VCaP (cell line): ENCODE measurements around the gene MED15.
A peak's percentile ranks its signal among the peaks of the same experiment; 100 is the strongest.

Experiments
- H3K27ac ChIP-seq: fragments of 450-650 bp; 2 replicates; pipeline ENCODE4 v1.5.1; 2017
- TF ChIP-seq, protein P1 (sequence below): fragments of 450-650 bp; conservative IDR thresholded peaks from 2 replicates; pipeline ENCODE4 v1.5.1; 2017; ENCODE audit warnings: mild to moderate bottlenecking, moderate library complexity

The MED15 gene

DNA sequence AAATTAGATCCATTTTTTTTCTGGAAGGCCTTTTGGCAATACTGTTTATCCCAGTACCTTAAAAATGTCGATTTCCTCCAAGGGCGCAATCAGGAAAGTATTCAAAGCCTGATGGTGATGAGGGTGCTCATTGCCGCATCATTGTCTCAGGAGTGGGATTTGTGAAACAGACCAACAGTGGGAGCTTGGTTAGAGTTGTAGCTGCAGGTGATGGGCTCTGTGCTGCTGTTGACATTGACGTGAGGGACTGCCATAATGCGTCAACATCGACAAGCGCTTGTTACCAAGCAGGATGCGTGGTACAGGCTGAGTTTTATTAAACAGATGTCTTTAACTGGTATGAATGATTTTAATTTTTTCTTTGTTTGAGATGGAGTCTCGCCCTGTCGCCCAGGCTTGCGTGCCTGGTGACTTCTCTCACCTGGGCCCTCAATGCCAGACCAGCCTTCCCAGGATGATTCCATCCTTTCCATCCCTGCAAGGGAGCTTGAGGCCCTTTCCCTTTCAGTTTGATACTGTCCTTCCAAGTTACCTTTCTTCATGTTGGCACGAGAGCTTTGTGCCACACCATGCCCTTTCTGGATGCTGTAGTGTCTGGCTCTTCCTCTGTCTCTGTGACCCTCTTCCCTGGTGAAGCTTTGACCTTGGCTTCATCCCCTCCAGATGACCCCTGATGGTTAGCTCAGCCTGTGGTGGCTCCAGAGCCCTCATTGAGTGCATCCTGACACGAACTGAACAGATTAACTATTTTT, 10.6 kb downstream of the MED15 start:
- TF ChIP-seq, protein P1, sequence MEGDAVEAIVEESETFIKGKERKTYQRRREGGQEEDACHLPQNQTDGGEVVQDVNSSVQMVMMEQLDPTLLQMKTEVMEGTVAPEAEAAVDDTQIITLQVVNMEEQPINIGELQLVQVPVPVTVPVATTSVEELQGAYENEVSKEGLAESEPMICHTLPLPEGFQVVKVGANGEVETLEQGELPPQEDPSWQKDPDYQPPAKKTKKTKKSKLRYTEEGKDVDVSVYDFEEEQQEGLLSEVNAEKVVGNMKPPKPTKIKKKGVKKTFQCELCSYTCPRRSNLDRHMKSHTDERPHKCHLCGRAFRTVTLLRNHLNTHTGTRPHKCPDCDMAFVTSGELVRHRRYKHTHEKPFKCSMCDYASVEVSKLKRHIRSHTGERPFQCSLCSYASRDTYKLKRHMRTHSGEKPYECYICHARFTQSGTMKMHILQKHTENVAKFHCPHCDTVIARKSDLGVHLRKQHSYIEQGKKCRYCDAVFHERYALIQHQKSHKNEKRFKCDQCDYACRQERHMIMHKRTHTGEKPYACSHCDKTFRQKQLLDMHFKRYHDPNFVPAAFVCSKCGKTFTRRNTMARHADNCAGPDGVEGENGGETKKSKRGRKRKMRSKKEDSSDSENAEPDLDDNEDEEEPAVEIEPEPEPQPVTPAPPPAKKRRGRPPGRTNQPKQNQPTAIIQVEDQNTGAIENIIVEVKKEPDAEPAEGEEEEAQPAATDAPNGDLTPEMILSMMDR: no peak
- H3K27ac ChIP-seq: no peak overlapping the region

DNA sequence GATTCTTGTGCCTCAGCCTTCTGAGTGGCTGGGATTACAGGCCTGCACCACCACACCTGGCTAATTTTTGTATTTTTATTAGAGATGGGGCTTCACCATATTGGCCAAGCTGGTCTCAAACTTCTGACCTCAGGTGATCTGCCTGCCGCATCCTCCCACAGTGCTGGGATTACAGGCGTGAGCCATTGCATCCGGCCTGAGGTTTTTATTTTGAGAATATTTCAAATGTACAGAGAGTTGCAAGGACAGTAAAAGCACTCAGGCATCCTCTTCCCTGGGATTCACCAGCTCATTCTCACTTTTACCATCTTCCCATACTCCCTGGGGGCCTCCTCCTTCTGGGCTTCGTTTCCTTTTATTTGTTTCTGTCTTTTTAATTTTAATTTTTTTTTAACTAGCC, 12.1 kb downstream of the MED15 start:
- TF ChIP-seq, protein P1: no peak
- H3K27ac ChIP-seq: no peak overlapping the region

DNA sequence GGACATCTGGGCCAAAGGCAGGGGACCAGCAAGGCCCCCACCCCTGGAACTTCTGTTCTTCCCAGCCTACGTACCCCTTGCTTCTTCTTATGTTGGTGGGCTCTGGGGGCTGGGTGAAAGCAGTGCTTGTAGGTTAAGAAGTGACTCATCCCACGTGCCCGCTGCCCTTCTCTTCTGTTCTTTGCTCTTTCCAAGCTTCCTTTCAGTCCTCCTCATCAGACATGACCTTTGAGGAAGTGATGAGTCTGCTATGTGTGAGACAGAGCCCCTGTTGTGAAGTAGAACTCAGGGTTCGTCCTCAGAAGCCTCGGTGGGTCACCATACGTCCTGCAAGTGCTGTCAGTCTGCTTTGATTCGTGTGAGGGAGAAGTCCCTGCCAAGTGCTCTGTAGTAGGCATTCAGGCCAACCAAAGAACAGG, 12.7 kb downstream of the MED15 start:
- H3K27ac ChIP-seq: no peak overlapping the region
- TF ChIP-seq, protein P1: no peak

DNA sequence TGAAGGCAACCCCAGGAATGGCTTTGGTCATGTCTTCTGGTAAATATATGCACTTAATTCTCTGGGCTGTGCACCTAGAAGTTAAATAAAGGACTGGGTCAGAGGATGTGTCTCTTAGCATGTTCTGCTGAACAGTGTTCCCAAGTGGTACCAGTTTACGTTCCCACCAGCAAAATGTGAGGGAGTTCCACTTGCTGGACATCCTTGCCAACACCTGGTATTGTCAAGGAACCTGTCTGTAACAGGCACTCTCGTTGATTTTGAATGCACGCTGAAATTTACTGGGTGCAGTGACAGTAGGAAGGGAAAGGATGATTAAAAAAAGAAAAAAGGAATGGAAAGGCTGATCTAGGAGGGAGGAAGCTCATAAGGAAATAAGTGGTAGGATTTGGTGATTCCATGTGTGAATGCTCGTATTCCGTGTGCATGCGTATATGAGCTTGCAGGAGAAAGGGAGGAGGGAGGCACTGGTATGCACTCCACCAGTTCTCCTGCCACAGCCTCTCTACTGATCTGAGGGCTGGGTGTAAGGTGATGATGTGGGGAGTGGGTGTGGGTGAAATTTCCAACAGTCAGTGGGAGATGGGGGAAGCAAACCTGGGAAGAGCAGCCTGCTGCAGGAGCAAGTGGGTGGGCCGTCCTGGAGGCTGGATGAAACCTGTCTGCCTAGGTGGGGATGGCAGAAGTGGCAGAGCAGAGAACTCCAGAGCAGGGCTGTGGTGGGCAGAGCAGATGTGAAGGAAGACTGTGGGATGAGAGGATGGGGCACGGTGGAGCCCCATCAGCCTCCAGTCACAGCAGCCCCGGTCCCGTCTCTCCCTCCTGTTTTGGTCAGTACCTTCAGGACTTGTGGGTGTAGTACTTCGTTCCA, 15.0 kb downstream of the MED15 start:
- H3K27ac ChIP-seq: peak overlapping the region; percentile 54; the same call in 1 of the 2 replicates
- TF ChIP-seq, protein P1: no peak

DNA sequence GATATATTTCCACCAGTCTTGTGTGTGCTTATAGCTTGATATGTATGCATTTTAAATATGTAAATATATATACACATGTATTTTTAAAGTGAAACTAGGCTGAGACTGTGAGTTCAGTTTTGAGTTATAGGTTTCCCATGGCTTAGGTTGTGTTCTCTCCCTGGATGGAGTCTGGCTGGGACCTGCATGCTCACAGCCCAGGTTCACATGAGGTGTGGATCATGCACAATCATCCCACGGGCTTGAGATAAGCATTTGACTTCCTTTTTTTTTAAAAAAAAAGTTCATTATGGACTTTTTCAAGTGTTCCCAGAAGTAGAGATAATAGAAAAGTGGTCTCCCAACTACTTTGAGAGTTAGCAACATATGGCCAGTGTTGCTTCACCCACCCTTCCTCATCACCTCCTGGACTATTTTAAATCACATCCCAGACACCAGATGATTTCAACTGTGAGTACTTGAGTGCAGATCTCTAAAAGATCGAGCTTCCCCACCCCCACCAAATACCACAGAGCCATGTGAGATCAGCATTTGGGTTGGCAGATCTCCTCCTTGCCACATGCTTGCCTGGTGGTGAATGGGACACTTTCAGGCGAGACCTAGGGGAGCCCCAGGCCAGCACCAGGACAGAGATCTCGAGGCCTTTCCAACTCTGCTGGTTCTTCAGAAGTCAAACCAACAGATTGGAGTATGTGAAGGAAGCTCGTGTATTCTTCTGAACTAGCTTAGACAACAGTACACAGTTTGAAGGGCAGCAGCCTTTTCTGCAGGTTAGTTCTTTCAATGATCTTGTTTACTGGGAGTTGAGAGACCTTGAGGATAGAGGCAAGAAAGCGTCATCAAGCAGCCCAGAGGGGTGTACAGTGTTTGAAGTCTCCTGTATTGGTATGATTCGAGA, 15.9 kb downstream of the MED15 start:
- TF ChIP-seq, protein P1: no peak
- peak overlapping the region; percentile 54 for H3K27ac ChIP-seq

DNA sequence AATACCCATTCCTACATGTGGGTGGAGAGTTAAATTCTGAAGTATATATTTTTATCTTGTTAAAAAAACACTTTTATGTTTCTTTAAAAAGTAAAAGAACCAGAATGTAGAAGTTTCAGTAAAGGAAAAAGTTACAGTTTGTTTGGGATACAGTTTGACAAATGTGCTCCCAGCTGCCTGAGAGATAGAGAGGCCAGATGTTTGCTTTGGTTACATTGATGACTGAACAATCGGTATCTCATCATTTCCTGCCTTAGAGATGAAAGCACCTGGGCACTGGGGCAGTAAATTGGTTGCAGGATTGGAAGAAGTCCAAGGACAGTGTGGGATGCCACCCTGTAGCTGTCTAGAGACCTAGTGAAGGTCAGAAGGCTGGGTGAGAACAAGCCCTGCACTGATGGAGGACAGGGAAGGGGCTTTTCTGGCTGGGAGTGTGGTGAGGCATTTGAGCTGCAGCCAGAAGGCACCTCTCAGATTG, 16.6 kb downstream of the MED15 start:
- TF ChIP-seq, protein P1: no peak
- H3K27ac ChIP-seq: peak overlapping the region; percentile 54

DNA sequence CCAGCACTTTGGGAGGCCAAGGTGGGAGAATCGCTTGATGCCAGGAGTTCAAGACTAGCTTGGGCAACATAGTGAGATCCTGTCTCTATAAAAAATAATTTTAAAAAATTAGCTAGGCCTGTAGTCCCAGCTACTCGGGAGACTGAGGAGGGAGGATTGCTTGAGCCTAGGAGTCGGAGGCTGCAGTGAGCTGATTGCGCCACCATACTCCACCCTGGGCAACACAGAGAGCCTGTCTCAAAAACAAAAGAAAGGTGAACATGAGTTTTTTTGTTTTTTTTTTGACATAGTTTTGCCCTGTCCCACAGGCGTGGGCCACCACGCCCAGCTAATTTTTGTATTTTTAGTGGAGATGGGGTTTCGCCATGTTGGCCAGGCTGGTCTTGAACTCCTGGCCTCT, 17.6 kb downstream of the MED15 start:
- H3K27ac ChIP-seq: peak overlapping the region; percentile 54
- TF ChIP-seq, protein P1: no peak
